CD8-positive, alpha-beta memory T cell (primary cell): Measurements from ENCODE around the gene TACO1. TPM values are rescaled to one million over a fixed set of nuclear protein-coding genes. Genes with fewer than 3 reads are reported as not detected.

Experiments
- CTCF ChIA-PET: fragments of 350-600 bp; sonication (Branson Sonifier 250); formaldehyde crosslinking; loops from one replicate; lab custom pipeline; 2021; ENCODE audit warnings: antibody characterized with exemption; lab: Charles Lee
- POLR2A ChIA-PET: fragments of 350-600 bp; sonication (Branson Sonifier 250); formaldehyde crosslinking; loops from one replicate; lab custom pipeline; 2021; ENCODE audit warnings: antibody characterized with exemption; lab: Charles Lee
- DNase-seq, 5 donors: peaks; one replicate each; pipeline versions ENCODE4 v3.0.0 to v3.0.0-alpha.2; 2020 to 2022; ENCODE audit warnings: mixed read lengths in 1 of 5
- H3K27ac ChIP-seq: one replicate; pipeline ENCODE4 v1.7.0; 2013; ENCODE audit warnings: low read depth, mild to moderate bottlenecking, low read length, moderate library complexity
- H3K27me3 ChIP-seq: 2 replicates; pipeline ENCODE4 v1.7.0; 2013; ENCODE audit warnings: low read length, mild to moderate bottlenecking; ENCODE audit not compliant: insufficient read depth, poor library complexity, severe bottlenecking
- H3K36me3 ChIP-seq: 2 replicates; pipeline ENCODE4 v1.7.0; 2013; ENCODE audit warnings: mild to moderate bottlenecking, low read length, moderate library complexity; ENCODE audit not compliant: insufficient read depth
- H3K4me1 ChIP-seq: 2 replicates; pipeline ENCODE4 v1.7.0; 2013; ENCODE audit warnings: mild to moderate bottlenecking, low read length, moderate library complexity; ENCODE audit not compliant: insufficient read depth
- H3K4me3 ChIP-seq: 2 replicates; pipeline ENCODE4 v1.7.0; 2013; ENCODE audit warnings: mild to moderate bottlenecking, low read length
- H3K9me3 ChIP-seq: 2 replicates; pipeline ENCODE4 v1.7.0; 2013; ENCODE audit warnings: mild to moderate bottlenecking, low read length
- H3K27ac Mint-ChIP-seq, 8 donors: one replicate each; pipeline ENCODE4 v1.8.0; 2020 to 2021; ENCODE audit warnings: mixed read lengths in 8 of 8, mild to moderate bottlenecking in 6 of 8, inconsistent platforms in 3 of 8, moderate library complexity in 3 of 8
- H3K27me3 Mint-ChIP-seq, 2 donors: one replicate each; pipeline ENCODE4 v1.8.0; 2020 to 2021; ENCODE audit warnings: mixed read lengths in 2 of 2, mild to moderate bottlenecking in 1 of 2, moderate library complexity in 1 of 2
- H3K36me3 Mint-ChIP-seq, 3 donors: one replicate each; pipeline ENCODE4 v1.8.0; 2020 to 2021; ENCODE audit warnings: mixed read lengths in 3 of 3, inconsistent platforms in 1 of 3, mild to moderate bottlenecking in 1 of 3
- H3K4me1 Mint-ChIP-seq, 3 donors: one replicate each; pipeline ENCODE4 v1.8.0; 2020 to 2021; ENCODE audit warnings: mixed read lengths in 3 of 3, inconsistent platforms in 1 of 3, mild to moderate bottlenecking in 1 of 3
- H3K4me3 Mint-ChIP-seq, 7 donors: one replicate each; pipeline ENCODE4 v1.8.0; 2020 to 2021; ENCODE audit warnings: mixed read lengths in 7 of 7, mild to moderate bottlenecking in 6 of 7, moderate library complexity in 4 of 7, inconsistent platforms in 2 of 7
- H3K9me3 Mint-ChIP-seq, 5 donors: one replicate each; pipeline ENCODE4 v1.8.0; 2020 to 2022; ENCODE audit warnings: mixed read lengths in 5 of 5, mild to moderate bottlenecking in 3 of 5, moderate library complexity in 2 of 5, inconsistent platforms in 1 of 5
- polyA plus RNA-seq: library from polyadenylated mRNA; unstranded; fragments of 300-500 nt; fragmentation: Illumina TruSeq; gene quantifications from one replicate; pipeline ENCODE4 v1.2.3, GENCODE V29; 2021
- total RNA-seq, 2 experiments: library from RNA; stranded (reverse); gene quantifications; one replicate each; pipeline ENCODE4 v1.2.3, GENCODE V29; 2021

Gene TACO1
- total and polyA plus RNA-seq, 3 experiments from 2014 or later = 18.3 to 40.0 (median 35.9) TPM

- no peaks in the 10 kb centered on the region for H3K9me3 ChIP-seq
- H3K27ac ChIP-seq = no peak overlapping the region
- DNase-seq = no peak
- ChIA-PET CTCF (no interaction called here), POLR2A (no interaction called here)
- peaks cover 11% of the 10 kb centered on the region for H3K36me3 ChIP-seq
- no peaks in the 10 kb centered on the region for H3K9me3 Mint-ChIP-seq
- no peaks in the 10 kb centered on the region for H3K27me3 Mint-ChIP-seq
- H3K27ac Mint-ChIP-seq = peak overlapping the region in 1 of 8 donors; percentile 75
- peaks cover 27 to 53% (median 44%) of the 10 kb centered on the region in 3 donors for H3K4me1 Mint-ChIP-seq
- H3K4me3 ChIP-seq = no peak overlapping the region
- H3K4me1 ChIP-seq = peaks cover 16% of the 10 kb centered on the region
- no peaks in the 10 kb centered on the region for H3K27me3 ChIP-seq
- H3K4me3 Mint-ChIP-seq = no peak overlapping the region
- peaks cover 0 to 58% (median 20%) of the 10 kb centered on the region in 3 donors for H3K36me3 Mint-ChIP-seq
These were observed 30.4 kb downstream of the TACO1 start for GRCh38 chr17:63631062-63631461.

GRCh38 chr17:63631626-63632025 lies 30.9 kb downstream of the TACO1 start:
- no peak overlapping the region for H3K4me3 Mint-ChIP-seq
- H3K27me3 Mint-ChIP-seq = no peaks in the 10 kb centered on the region
- H3K27ac Mint-ChIP-seq = no peak overlapping the region
- H3K4me1 Mint-ChIP-seq = peaks cover 24 to 53% (median 39%) of the 10 kb centered on the region in 3 donors
- Histone ChIP-seq H3K4me3 (no peak overlapping the region), H3K27me3 (no peaks in the 10 kb centered on the region), H3K27ac (no peak overlapping the region), H3K36me3 (peaks cover 16% of the 10 kb centered on the region), H3K9me3 (no peaks in the 10 kb centered on the region), H3K4me1 (peaks cover 11% of the 10 kb centered on the region)
- no peak for DNase-seq
- CTCF ChIA-PET = no interaction called here
- peaks cover 0 to 63% (median 25%) of the 10 kb centered on the region in 3 donors for H3K36me3 Mint-ChIP-seq
- H3K9me3 Mint-ChIP-seq = no peaks in the 10 kb centered on the region
- POLR2A ChIA-PET = no interaction called here

DNA sequence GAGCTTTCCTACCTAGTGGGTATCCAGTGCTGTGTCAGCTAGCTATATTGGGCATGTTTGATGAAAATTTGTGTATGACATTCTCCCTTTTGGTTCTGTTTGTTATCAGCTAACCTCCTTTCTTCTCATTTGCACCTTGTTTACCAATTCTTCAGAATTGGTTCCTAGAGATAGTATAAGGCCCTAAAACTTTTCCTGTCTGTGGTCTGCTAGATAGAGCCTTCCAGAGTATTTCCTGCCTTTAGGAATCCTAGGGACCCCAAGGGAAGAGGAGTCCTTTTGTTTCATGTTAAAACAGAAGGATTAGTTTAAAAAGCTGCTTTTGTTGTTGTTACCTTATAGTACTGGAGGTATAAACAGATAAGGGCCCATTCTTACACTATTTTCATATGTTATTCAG lies 33.0 kb downstream of the TACO1 start:
- peaks cover 6% of the 10 kb centered on the region for H3K4me1 ChIP-seq
- no peak overlapping the region for H3K4me3 ChIP-seq
- Mint-ChIP-seq H3K36me3 (peaks cover 0 to 78% (median 25%) of the 10 kb centered on the region in 3 donors), H3K4me3 (no peak overlapping the region), H3K9me3 (no peaks in the 10 kb centered on the region), H3K4me1 (peaks cover 18 to 47% (median 34%) of the 10 kb centered on the region in 3 donors), H3K27ac (peak overlapping the region in 1 of 8 donors; percentile 50), H3K27me3 (no peaks in the 10 kb centered on the region)
- H3K9me3 ChIP-seq = no peaks in the 10 kb centered on the region
- no peaks in the 10 kb centered on the region for H3K27me3 ChIP-seq
- DNase-seq = no peak
- ChIA-PET CTCF (interaction anchor here (1.8 kb wide), 1 partner anchor 22 kb away, joined by 7 read pairs; no protein-coding TSS in a partner anchor), POLR2A (no interaction called here)
- H3K27ac ChIP-seq = no peak overlapping the region
- H3K36me3 ChIP-seq = peaks cover 18% of the 10 kb centered on the region

GRCh38 chr17:63634163-63634562 lies 33.5 kb downstream of the TACO1 start:
- ChIA-PET CTCF (interaction anchor here (1.8 kb wide), 1 partner anchor 23 kb away, joined by 7 read pairs; no protein-coding TSS in a partner anchor), POLR2A (no interaction called here)
- Histone ChIP-seq H3K4me3 (no peak overlapping the region), H3K36me3 (peaks cover 18% of the 10 kb centered on the region), H3K4me1 (peaks cover 10% of the 10 kb centered on the region), H3K9me3 (no peaks in the 10 kb centered on the region), H3K27ac (no peak overlapping the region), H3K27me3 (no peaks in the 10 kb centered on the region)
- H3K4me3 Mint-ChIP-seq = no peak overlapping the region
- peaks cover 0 to 78% (median 28%) of the 10 kb centered on the region in 3 donors for H3K36me3 Mint-ChIP-seq
- peaks cover 21 to 49% (median 39%) of the 10 kb centered on the region in 3 donors for H3K4me1 Mint-ChIP-seq
- peak overlapping the region in 4 of 8 donors; percentile 18 to 70 (median 50) for H3K27ac Mint-ChIP-seq
- H3K9me3 Mint-ChIP-seq = no peaks in the 10 kb centered on the region
- H3K27me3 Mint-ChIP-seq = no peaks in the 10 kb centered on the region
- no peak for DNase-seq

- H3K4me3 Mint-ChIP-seq = no peak overlapping the region
- no peak overlapping the region for H3K4me3 ChIP-seq
- H3K27me3 Mint-ChIP-seq = no peaks in the 10 kb centered on the region
- no peaks in the 10 kb centered on the region for H3K27me3 ChIP-seq
- peaks cover 0 to 76% (median 29%) of the 10 kb centered on the region in 3 donors for H3K36me3 Mint-ChIP-seq
- H3K36me3 ChIP-seq = peaks cover 18% of the 10 kb centered on the region
- peaks cover 24 to 47% (median 43%) of the 10 kb centered on the region in 3 donors for H3K4me1 Mint-ChIP-seq
- POLR2A ChIA-PET = no interaction called here
- DNase-seq = no peak
- CTCF ChIA-PET = interaction anchor here (1.8 kb wide), 1 partner anchor 23 kb away, joined by 7 read pairs; no protein-coding TSS in a partner anchor
- H3K27ac Mint-ChIP-seq = no peak overlapping the region
- no peaks in the 10 kb centered on the region for H3K9me3 ChIP-seq
- no peak overlapping the region for H3K27ac ChIP-seq
- H3K4me1 ChIP-seq = peaks cover 13% of the 10 kb centered on the region
- H3K9me3 Mint-ChIP-seq = no peaks in the 10 kb centered on the region
These were observed 34.1 kb downstream of the TACO1 start for GRCh38 chr17:63634816-63635215.

DNA sequence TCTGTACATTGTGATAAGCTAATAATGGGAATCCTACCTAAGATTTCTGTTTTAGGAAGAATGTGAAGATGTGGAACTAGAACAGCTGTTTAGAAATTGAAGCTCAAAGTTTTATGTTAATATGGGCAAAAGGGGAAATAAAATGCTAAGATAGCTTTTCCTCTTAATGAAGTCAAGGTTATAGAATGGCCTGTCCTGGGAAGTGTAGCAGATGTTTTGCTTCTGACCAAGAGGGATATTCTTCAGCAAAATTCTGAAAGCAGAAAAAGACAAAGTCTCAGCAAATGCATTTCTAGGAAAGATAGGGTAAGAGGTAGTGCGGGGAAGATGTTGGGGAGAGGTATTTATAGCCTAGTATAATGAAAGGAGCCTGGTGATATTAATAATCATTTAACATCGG lies 34.6 kb downstream of the TACO1 start:
- H3K27ac Mint-ChIP-seq = no peak overlapping the region
- H3K4me1 Mint-ChIP-seq = peaks cover 24 to 49% (median 46%) of the 10 kb centered on the region in 3 donors
- H3K27me3 ChIP-seq = no peaks in the 10 kb centered on the region
- H3K9me3 Mint-ChIP-seq = no peaks in the 10 kb centered on the region
- H3K27me3 Mint-ChIP-seq = no peaks in the 10 kb centered on the region
- H3K4me1 ChIP-seq = peaks cover 13% of the 10 kb centered on the region
- POLR2A ChIA-PET = interaction anchor here (1.5 kb wide), 1 partner anchor 13 kb away, joined by 5 read pairs; the partner anchor contains the start of gene MAP3K3
- H3K4me3 ChIP-seq = no peak overlapping the region
- H3K27ac ChIP-seq = no peak overlapping the region
- no peaks in the 10 kb centered on the region for H3K9me3 ChIP-seq
- peaks cover 18% of the 10 kb centered on the region for H3K36me3 ChIP-seq
- H3K4me3 Mint-ChIP-seq = no peak overlapping the region
- DNase-seq = no peak
- peaks cover 0 to 78% (median 29%) of the 10 kb centered on the region in 3 donors for H3K36me3 Mint-ChIP-seq
- CTCF ChIA-PET = interaction anchor here (1.5 to 1.8 kb wide), 2 partner anchors 14 to 24 kb away, joined by 4 to 7 read pairs; partner anchors contain the start of gene MAP3K3

GRCh38 chr17:63635787-63636186 lies 35.1 kb downstream of the TACO1 start:
- Histone ChIP-seq H3K36me3 (peaks cover 18% of the 10 kb centered on the region), H3K4me1 (peaks cover 13% of the 10 kb centered on the region), H3K9me3 (no peaks in the 10 kb centered on the region), H3K27ac (no peak overlapping the region), H3K27me3 (no peaks in the 10 kb centered on the region), H3K4me3 (no peak overlapping the region)
- Mint-ChIP-seq H3K4me1 (peaks cover 22 to 46% (median 44%) of the 10 kb centered on the region in 3 donors), H3K27me3 (no peaks in the 10 kb centered on the region), H3K27ac (no peak overlapping the region), H3K4me3 (no peak overlapping the region), H3K36me3 (peaks cover 0 to 79% (median 26%) of the 10 kb centered on the region in 3 donors), H3K9me3 (no peaks in the 10 kb centered on the region)
- no peak for DNase-seq
- ChIA-PET CTCF (interaction anchor here (1.2 to 1.5 kb wide), 2 partner anchors 14 to 74 kb away, joined by 3 to 4 read pairs; partner anchors contain the start of gene MAP3K3), POLR2A (interaction anchor here (1.5 kb wide), 1 partner anchor 14 kb away, joined by 5 read pairs; the partner anchor contains the start of gene MAP3K3)

- peaks cover 13% of the 10 kb centered on the region for H3K36me3 ChIP-seq
- H3K27me3 Mint-ChIP-seq = no peaks in the 10 kb centered on the region
These were observed 38.4 kb downstream of the TACO1 start for GRCh38 chr17:63639125-63639524.

More at GRCh38 chr17:63639125-63639524, 38.4 kb downstream of the TACO1 start:
- Mint-ChIP-seq H3K36me3 (peaks cover 0 to 71% (median 18%) of the 10 kb centered on the region in 3 donors), H3K4me1 (peaks cover 9 to 35% (median 28%) of the 10 kb centered on the region in 3 donors), H3K4me3 (no peak overlapping the region), H3K27ac (peak overlapping the region in 6 of 8 donors; percentile 9 to 92 (median 66)), H3K9me3 (no peaks in the 10 kb centered on the region)
- Histone ChIP-seq H3K4me1 (peaks cover 7% of the 10 kb centered on the region), H3K4me3 (no peak overlapping the region), H3K27ac (no peak overlapping the region), H3K27me3 (no peaks in the 10 kb centered on the region), H3K9me3 (no peaks in the 10 kb centered on the region)
- ChIA-PET POLR2A (interaction anchor here (0.7 kb wide), 1 partner anchor 99 kb away, joined by 3 read pairs; no protein-coding TSS in a partner anchor), CTCF (interaction anchor here (1.0 to 1.1 kb wide), 2 partner anchors 14 to 71 kb away, joined by 3 read pairs; no protein-coding TSS in a partner anchor)
- no peak for DNase-seq
